Measurements from ENCODE around the gene KRT6B. TPM values are rescaled to one million over a fixed set of nuclear protein-coding genes. Genes with fewer than 3 reads are reported as not detected.

Gene KRT6B
- total and polyA plus RNA-seq, 2 of the 8 experiments (the other 6 are each of a cell fraction or from before 2014, with no cell fraction given) = not detected

DNA sequence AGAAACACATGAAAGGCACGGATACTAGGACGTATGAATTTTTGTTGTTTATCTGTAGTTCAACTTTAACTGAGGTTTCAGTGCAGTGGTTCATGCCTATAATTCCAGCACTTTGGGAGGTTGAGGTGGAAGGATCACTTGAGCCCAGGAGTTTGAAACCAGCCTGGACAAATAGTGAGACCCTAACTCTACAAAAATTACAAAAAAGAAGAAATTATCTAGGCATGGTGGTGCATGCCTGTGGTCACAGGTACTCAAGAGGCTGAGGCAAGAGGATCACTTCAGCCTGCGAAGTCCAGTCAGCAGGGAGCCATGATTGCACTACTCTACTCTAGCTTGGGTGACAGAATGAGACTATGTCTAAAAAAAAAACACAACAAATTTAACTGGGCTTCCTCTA lies 8.0 kb downstream of the KRT6B start (continued):
- TF ChIP-seq EP300 (IDR thresholded peaks at IDR 0.05; ENCODE audit: borderline replicate concordance in 1 of 2, low read depth in 2 of 2, low read length in 2 of 2) = no peak
